HCT116 (cell line): ENCODE measurements around the gene VMP1.

Experiments used
- CEBPB ChIP-seq: IDR thresholded peaks from 2 replicates; pipeline ENCODE4 v1.6.1; 2012; ENCODE audit warnings: low read depth
- POLR2A ChIP-seq: IDR thresholded peaks from 2 replicates; pipeline ENCODE4 v1.7.0; 2011; ENCODE audit warnings: borderline replicate concordance; ENCODE audit not compliant: insufficient read depth, insufficient read length; ENCODE audit errors: extremely low read depth
- TCF7L2 ChIP-seq: IDR thresholded peaks from 2 replicates; pipeline ENCODE4 v1.7.0; 2011; ENCODE audit warnings: borderline replicate concordance, inconsistent platforms; ENCODE audit not compliant: insufficient read depth, insufficient read length; ENCODE audit errors: extremely low read depth
- TF ChIP-seq, protein P1 (sequence below), 3 experiments: fragments of 200-600 bp in 1 of 3; sonication (generic) in 1 of 3; IDR thresholded peaks in 2 of 3; conservative IDR thresholded peaks in 1 of 3; 2 replicates each; pipeline ENCODE4 v1.5.1; 2012 to 2017; ENCODE audit warnings: low read depth in 2 of 3, low read length in 2 of 3, antibody characterized with exemption in 1 of 3, borderline replicate concordance in 1 of 3, control low read depth in 1 of 3, mild to moderate bottlenecking in 1 of 3, mixed read lengths in 1 of 3, mixed run types in 1 of 3, moderate library complexity in 1 of 3; ENCODE audit not compliant: insufficient read depth in 1 of 3

GRCh38 chr17:59775786-59776350 lies 68.4 kb downstream of the VMP1 start:
- TF ChIP-seq POLR2A: no peak
- TF ChIP-seq, protein P1, sequence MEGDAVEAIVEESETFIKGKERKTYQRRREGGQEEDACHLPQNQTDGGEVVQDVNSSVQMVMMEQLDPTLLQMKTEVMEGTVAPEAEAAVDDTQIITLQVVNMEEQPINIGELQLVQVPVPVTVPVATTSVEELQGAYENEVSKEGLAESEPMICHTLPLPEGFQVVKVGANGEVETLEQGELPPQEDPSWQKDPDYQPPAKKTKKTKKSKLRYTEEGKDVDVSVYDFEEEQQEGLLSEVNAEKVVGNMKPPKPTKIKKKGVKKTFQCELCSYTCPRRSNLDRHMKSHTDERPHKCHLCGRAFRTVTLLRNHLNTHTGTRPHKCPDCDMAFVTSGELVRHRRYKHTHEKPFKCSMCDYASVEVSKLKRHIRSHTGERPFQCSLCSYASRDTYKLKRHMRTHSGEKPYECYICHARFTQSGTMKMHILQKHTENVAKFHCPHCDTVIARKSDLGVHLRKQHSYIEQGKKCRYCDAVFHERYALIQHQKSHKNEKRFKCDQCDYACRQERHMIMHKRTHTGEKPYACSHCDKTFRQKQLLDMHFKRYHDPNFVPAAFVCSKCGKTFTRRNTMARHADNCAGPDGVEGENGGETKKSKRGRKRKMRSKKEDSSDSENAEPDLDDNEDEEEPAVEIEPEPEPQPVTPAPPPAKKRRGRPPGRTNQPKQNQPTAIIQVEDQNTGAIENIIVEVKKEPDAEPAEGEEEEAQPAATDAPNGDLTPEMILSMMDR (IDR thresholded peaks at IDR 0.05 in 2 of 3, conservative IDR thresholded peaks at IDR 0.05 in 1 of 3; ENCODE audit: borderline replicate concordance in 1 of 3, insufficient read depth in 1 of 3, low read depth in 2 of 3, low read length in 2 of 3): no peak
- TF ChIP-seq TCF7L2: no peak
- no peak for TF ChIP-seq CEBPB
